ENCODE data around the gene PTPN18. TPM values are rescaled to one million over a fixed set of nuclear protein-coding genes. Genes with fewer than 3 reads are reported as not detected.

PTPN18 gene
- total and polyA plus RNA-seq, 2 donors (not counting 1 experiment from before 2014, with no cell fraction given) = 9.6 to 18.1 TPM

- peaks cover 2% of the 10 kb centered on the region for H3K4me1 ChIP-seq (ENCODE audit: control insufficient read depth, extremely low read depth, insufficient read depth, low read length)
- H3K27ac ChIP-seq (ENCODE audit: insufficient read depth, low read length) = no peak overlapping the region
- peaks cover 15% of the 10 kb centered on the region for H3K79me2 ChIP-seq (ENCODE audit: control insufficient read depth, insufficient read depth, low read length)
- peaks cover 29% of the 10 kb centered on the region for H3K36me3 ChIP-seq (ENCODE audit: control insufficient read depth, insufficient read depth, low read length)
- no peaks in the 10 kb centered on the region for H3K27me3 ChIP-seq (ENCODE audit: control insufficient read depth, insufficient read depth, low read length)
- H2AFZ ChIP-seq (ENCODE audit: low read length) = no peak overlapping the region
- H3K9ac ChIP-seq (ENCODE audit: insufficient read depth, low read length) = no peak overlapping the region
- no peak overlapping the region for H3K4me2 ChIP-seq (ENCODE audit: extremely low read depth, insufficient read depth, low read length)
- no peaks in the 10 kb centered on the region for H4K20me1 ChIP-seq (ENCODE audit: control insufficient read depth, extremely low read depth, insufficient read depth, low read length)
- no peaks in the 10 kb centered on the region for H3K9me3 ChIP-seq (ENCODE audit: control insufficient read depth, insufficient read depth, low read depth, low read length)
- H3K4me3 ChIP-seq (replicated peaks in 1 of 4; ENCODE audit: control extremely low read depth in 1 of 4, insufficient read depth in 1 of 4, low read depth in 3 of 4, low read length in 4 of 4) = no peak overlapping the region
- DNase-seq (ENCODE audit: low read depth in 2 of 2) = no peak
- no peak for TF ChIP-seq EZH2 (IDR thresholded peaks at IDR 0.05; ENCODE audit: low read length, missing control alignments)
- no peak for TF ChIP-seq CTCF (conservative IDR thresholded peaks at IDR 0.05 in 1 of 2, IDR thresholded peaks at IDR 0.05 in 1 of 2; ENCODE audit: low read depth in 1 of 2, low read length in 2 of 2)
These were observed 10.2 kb upstream of the PTPN18 start for GRCh38 chr2:130345611-130346010.

- no peak overlapping the region for H3K27ac ChIP-seq (ENCODE audit: insufficient read depth, low read length)
These were observed 9.7 kb upstream of the PTPN18 start for GRCh38 chr2:130346041-130346740.

GRCh38 chr2:130346741-130347066 lies 9.2 kb upstream of the PTPN18 start:
- Histone ChIP-seq H3K36me3 (ENCODE audit: control insufficient read depth, insufficient read depth, low read length) (peaks cover 29% of the 10 kb centered on the region), H3K27ac (ENCODE audit: insufficient read depth, low read length) (no peak overlapping the region), H3K9me3 (ENCODE audit: control insufficient read depth, insufficient read depth, low read depth, low read length) (no peaks in the 10 kb centered on the region), H3K27me3 (ENCODE audit: control insufficient read depth, insufficient read depth, low read length) (no peaks in the 10 kb centered on the region), H2AFZ (ENCODE audit: low read length) (no peak overlapping the region), H3K9ac (ENCODE audit: insufficient read depth, low read length) (no peak overlapping the region), H3K4me3 (replicated peaks in 1 of 4; ENCODE audit: control extremely low read depth in 1 of 4, insufficient read depth in 1 of 4, low read depth in 3 of 4, low read length in 4 of 4) (no peak overlapping the region), H4K20me1 (ENCODE audit: control insufficient read depth, extremely low read depth, insufficient read depth, low read length) (no peaks in the 10 kb centered on the region), H3K4me2 (ENCODE audit: extremely low read depth, insufficient read depth, low read length) (no peak overlapping the region), H3K79me2 (ENCODE audit: control insufficient read depth, insufficient read depth, low read length) (peaks cover 15% of the 10 kb centered on the region), H3K4me1 (ENCODE audit: control insufficient read depth, extremely low read depth, insufficient read depth, low read length) (peaks cover 2% of the 10 kb centered on the region)
- DNase-seq (ENCODE audit: low read depth in 2 of 2) = no peak
- TF ChIP-seq CTCF (conservative IDR thresholded peaks at IDR 0.05 in 1 of 2, IDR thresholded peaks at IDR 0.05 in 1 of 2; ENCODE audit: low read depth in 1 of 2, low read length in 2 of 2) (no peak), EZH2 (IDR thresholded peaks at IDR 0.05; ENCODE audit: low read length, missing control alignments) (no peak)

More at GRCh38 chr2:130346041-130346740, 9.7 kb upstream of the PTPN18 start:
- no peak overlapping the region for H3K9ac ChIP-seq (ENCODE audit: insufficient read depth, low read length)
- TF ChIP-seq EZH2 (IDR thresholded peaks at IDR 0.05; ENCODE audit: low read length, missing control alignments) = no peak
- TF ChIP-seq CTCF (conservative IDR thresholded peaks at IDR 0.05 in 1 of 2, IDR thresholded peaks at IDR 0.05 in 1 of 2; ENCODE audit: low read depth in 1 of 2, low read length in 2 of 2) = no peak
- peaks cover 15% of the 10 kb centered on the region for H3K79me2 ChIP-seq (ENCODE audit: control insufficient read depth, insufficient read depth, low read length)
- H3K9me3 ChIP-seq (ENCODE audit: control insufficient read depth, insufficient read depth, low read depth, low read length) = no peaks in the 10 kb centered on the region
- H2AFZ ChIP-seq (ENCODE audit: low read length) = no peak overlapping the region
- H3K27me3 ChIP-seq (ENCODE audit: control insufficient read depth, insufficient read depth, low read length) = no peaks in the 10 kb centered on the region
- no peak for DNase-seq (ENCODE audit: low read depth in 2 of 2)
- H3K4me1 ChIP-seq (ENCODE audit: control insufficient read depth, extremely low read depth, insufficient read depth, low read length) = peaks cover 2% of the 10 kb centered on the region
- no peak overlapping the region for H3K4me2 ChIP-seq (ENCODE audit: extremely low read depth, insufficient read depth, low read length)
- H3K36me3 ChIP-seq (ENCODE audit: control insufficient read depth, insufficient read depth, low read length) = peaks cover 29% of the 10 kb centered on the region
- H4K20me1 ChIP-seq (ENCODE audit: control insufficient read depth, extremely low read depth, insufficient read depth, low read length) = no peaks in the 10 kb centered on the region
- no peak overlapping the region for H3K4me3 ChIP-seq (replicated peaks in 1 of 4; ENCODE audit: control extremely low read depth in 1 of 4, insufficient read depth in 1 of 4, low read depth in 3 of 4, low read length in 4 of 4)
